A549 (cell line): Measurements from ENCODE around the gene PPARA.

Source experiments
- CBX2 ChIP-seq: fragments of 200-600 bp; sonication (generic); IDR thresholded peaks from 2 replicates; pipeline ENCODE4 v1.6.1; 2016; ENCODE audit warnings: low read depth, mild to moderate bottlenecking, borderline replicate concordance
- CHD2 ChIP-seq: fragments of 150-350 bp; IDR thresholded peaks from 2 replicates; pipeline ENCODE4 v1.6.1; 2014; ENCODE audit warnings: low read length; ENCODE audit not compliant: partially characterized antibody
- EP300 ChIP-seq, 2 experiments: fragments of >200 bp; sonication (Bioruptor Twin); formaldehyde crosslinking; IDR thresholded peaks; 2 replicates in 1 of 2; 3 replicates in 1 of 2; pipeline ENCODE4 v1.6.1; 2016 to 2017
- ESRRA ChIP-seq: fragments of 150-350 bp; IDR thresholded peaks from 2 replicates; pipeline ENCODE4 v1.6.1; 2014; ENCODE audit warnings: mild to moderate bottlenecking, low read length, borderline replicate concordance
- FOSL2 ChIP-seq, 2 experiments: fragments of 450-650 bp in 1 of 2; fragments of >200 bp in 1 of 2; sonication (Bioruptor Twin) in 1 of 2; formaldehyde crosslinking; IDR thresholded peaks; 2 replicates each; pipeline versions ENCODE4 v1.5.0 to v1.6.1; 2016 to 2020; ENCODE audit warnings: mild to moderate bottlenecking in 1 of 2, moderate library complexity in 1 of 2
- HDAC2 ChIP-seq: fragments of 200-600 bp; sonication (generic); IDR thresholded peaks from 2 replicates; pipeline ENCODE4 v1.6.1; 2016
- KDM5A ChIP-seq: fragments of 200-600 bp; sonication (generic); IDR thresholded peaks from 2 replicates; pipeline ENCODE4 v1.6.1; 2016; ENCODE audit warnings: antibody characterized with exemption, mild to moderate bottlenecking
- MAFK ChIP-seq: fragments of 450-650 bp; IDR thresholded peaks from 2 replicates; pipeline ENCODE4 v1.6.1; 2014; ENCODE audit not compliant: partially characterized antibody
- NR3C1 ChIP-seq: fragments of >200 bp; sonication (Bioruptor Twin); formaldehyde crosslinking; IDR thresholded peaks from 3 replicates; pipeline ENCODE4 v1.6.1; 2017
- POLR2A ChIP-seq: IDR thresholded peaks from 2 replicates; pipeline ENCODE4 v1.6.1; 2012; ENCODE audit warnings: mild to moderate bottlenecking, low read length
- RFX5 ChIP-seq: fragments of 450-650 bp; IDR thresholded peaks from 2 replicates; pipeline ENCODE4 v1.7.1; 2014; ENCODE audit warnings: antibody characterized with exemption, mild to moderate bottlenecking, moderate library complexity
- TF ChIP-seq, protein P1 (sequence below): fragments of >200 bp; sonication (Bioruptor Twin); formaldehyde crosslinking; IDR thresholded peaks from 3 replicates; pipeline ENCODE4 v1.5.1; 2016
- TF ChIP-seq, protein P2 (sequence below): fragments of 200-600 bp; sonication (generic); IDR thresholded peaks from 2 replicates; pipeline ENCODE4 v1.6.1; 2016; ENCODE audit warnings: antibody characterized with exemption, mild to moderate bottlenecking, moderate library complexity

GRCh38 chr22:46114518-46115387, 35.6 kb upstream of the PPARA start:
- TF ChIP-seq POLR2A: no peak
- TF ChIP-seq, protein P1, sequence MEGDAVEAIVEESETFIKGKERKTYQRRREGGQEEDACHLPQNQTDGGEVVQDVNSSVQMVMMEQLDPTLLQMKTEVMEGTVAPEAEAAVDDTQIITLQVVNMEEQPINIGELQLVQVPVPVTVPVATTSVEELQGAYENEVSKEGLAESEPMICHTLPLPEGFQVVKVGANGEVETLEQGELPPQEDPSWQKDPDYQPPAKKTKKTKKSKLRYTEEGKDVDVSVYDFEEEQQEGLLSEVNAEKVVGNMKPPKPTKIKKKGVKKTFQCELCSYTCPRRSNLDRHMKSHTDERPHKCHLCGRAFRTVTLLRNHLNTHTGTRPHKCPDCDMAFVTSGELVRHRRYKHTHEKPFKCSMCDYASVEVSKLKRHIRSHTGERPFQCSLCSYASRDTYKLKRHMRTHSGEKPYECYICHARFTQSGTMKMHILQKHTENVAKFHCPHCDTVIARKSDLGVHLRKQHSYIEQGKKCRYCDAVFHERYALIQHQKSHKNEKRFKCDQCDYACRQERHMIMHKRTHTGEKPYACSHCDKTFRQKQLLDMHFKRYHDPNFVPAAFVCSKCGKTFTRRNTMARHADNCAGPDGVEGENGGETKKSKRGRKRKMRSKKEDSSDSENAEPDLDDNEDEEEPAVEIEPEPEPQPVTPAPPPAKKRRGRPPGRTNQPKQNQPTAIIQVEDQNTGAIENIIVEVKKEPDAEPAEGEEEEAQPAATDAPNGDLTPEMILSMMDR: no peak
- TF ChIP-seq CBX2: no peak
- TF ChIP-seq HDAC2: no peak
- no peak for TF ChIP-seq EP300 (IDR thresholded peaks at IDR 0.05)
- TF ChIP-seq NR3C1: no peak
- no peak for TF ChIP-seq MAFK
- TF ChIP-seq, protein P2, sequence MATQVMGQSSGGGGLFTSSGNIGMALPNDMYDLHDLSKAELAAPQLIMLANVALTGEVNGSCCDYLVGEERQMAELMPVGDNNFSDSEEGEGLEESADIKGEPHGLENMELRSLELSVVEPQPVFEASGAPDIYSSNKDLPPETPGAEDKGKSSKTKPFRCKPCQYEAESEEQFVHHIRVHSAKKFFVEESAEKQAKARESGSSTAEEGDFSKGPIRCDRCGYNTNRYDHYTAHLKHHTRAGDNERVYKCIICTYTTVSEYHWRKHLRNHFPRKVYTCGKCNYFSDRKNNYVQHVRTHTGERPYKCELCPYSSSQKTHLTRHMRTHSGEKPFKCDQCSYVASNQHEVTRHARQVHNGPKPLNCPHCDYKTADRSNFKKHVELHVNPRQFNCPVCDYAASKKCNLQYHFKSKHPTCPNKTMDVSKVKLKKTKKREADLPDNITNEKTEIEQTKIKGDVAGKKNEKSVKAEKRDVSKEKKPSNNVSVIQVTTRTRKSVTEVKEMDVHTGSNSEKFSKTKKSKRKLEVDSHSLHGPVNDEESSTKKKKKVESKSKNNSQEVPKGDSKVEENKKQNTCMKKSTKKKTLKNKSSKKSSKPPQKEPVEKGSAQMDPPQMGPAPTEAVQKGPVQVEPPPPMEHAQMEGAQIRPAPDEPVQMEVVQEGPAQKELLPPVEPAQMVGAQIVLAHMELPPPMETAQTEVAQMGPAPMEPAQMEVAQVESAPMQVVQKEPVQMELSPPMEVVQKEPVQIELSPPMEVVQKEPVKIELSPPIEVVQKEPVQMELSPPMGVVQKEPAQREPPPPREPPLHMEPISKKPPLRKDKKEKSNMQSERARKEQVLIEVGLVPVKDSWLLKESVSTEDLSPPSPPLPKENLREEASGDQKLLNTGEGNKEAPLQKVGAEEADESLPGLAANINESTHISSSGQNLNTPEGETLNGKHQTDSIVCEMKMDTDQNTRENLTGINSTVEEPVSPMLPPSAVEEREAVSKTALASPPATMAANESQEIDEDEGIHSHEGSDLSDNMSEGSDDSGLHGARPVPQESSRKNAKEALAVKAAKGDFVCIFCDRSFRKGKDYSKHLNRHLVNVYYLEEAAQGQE: no peak
- no peak for TF ChIP-seq ESRRA
- no peak for TF ChIP-seq KDM5A
- no peak for TF ChIP-seq RFX5
- TF ChIP-seq FOSL2 (IDR thresholded peaks at IDR 0.05): no peak
- no peak for TF ChIP-seq FOSL2 (CRISPR knock-in tag; IDR thresholded peaks at IDR 0.05)
- TF ChIP-seq CHD2: no peak
